Measurements from ENCODE around the gene SLC26A11.

SLC26A11 gene

DNA sequence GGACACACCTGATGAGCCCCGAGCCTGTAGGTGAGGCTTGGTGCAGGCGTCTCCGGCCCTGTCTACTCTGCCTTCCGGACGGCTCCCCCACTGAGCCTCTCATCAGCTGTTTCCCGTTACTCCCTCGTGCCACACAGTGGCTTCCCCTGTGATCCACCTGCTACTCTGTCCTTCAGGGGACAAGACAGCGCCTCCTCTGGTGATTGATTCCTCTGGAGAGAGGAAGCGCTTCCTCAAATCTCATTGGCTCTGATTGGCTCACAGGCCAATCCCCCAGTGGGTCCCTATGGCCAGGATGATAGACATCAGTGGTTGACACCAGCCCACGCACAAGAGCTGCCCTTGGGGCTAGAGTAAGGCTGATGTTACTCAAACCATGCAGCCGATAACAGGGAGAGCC is 64.4 kb downstream of the SLC26A11 start:
- Mint-ChIP-seq H3K4me3 (no peak overlapping the region), H3K36me3 (ENCODE audit: low read depth) (peaks cover 10% of the 10 kb centered on the region), H3K27me3 (ENCODE audit: low read depth) (no peaks in the 10 kb centered on the region), H3K27ac (no peak overlapping the region), H3K4me1 (peaks cover 10% of the 10 kb centered on the region), H3K9me3 (no peaks in the 10 kb centered on the region)
- TF ChIP-seq, protein P1, sequence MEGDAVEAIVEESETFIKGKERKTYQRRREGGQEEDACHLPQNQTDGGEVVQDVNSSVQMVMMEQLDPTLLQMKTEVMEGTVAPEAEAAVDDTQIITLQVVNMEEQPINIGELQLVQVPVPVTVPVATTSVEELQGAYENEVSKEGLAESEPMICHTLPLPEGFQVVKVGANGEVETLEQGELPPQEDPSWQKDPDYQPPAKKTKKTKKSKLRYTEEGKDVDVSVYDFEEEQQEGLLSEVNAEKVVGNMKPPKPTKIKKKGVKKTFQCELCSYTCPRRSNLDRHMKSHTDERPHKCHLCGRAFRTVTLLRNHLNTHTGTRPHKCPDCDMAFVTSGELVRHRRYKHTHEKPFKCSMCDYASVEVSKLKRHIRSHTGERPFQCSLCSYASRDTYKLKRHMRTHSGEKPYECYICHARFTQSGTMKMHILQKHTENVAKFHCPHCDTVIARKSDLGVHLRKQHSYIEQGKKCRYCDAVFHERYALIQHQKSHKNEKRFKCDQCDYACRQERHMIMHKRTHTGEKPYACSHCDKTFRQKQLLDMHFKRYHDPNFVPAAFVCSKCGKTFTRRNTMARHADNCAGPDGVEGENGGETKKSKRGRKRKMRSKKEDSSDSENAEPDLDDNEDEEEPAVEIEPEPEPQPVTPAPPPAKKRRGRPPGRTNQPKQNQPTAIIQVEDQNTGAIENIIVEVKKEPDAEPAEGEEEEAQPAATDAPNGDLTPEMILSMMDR (IDR thresholded peaks at IDR 0.05; ENCODE audit: unreplicated experiment in 3 of 3), result no peak

DNA sequence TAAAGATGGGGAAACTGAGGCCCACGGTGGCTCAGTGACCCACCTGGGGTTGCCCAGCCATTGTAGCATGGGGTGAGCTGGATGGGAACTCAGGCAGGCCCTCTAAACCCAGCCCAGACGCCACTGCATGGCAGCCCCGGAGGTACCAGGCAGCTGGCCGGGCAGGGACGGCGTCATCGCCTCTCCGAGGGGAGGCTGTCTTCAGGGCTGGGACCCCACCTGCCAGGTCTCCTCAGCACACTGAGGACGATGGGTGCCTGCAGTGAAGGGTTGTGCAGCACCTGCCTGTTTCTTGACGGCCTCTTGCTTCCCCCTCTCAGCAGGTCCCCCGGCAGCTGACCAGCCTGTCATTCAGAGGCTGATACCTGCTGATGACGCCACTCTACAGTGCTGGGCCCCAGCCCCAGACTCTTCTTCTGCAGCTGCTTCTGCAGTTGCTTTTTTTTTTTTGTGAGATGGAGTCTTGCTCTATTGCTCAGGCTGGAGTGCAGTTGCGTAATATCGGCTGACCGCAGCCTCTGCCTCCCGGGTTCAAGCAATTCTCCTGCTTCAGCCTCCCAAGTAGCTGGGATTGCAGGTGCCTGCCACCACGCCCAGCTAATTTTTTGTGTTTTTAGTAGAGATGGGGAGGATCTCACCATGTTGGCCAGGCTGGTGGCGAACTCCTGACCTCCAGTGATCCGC is 65.2 kb downstream of the SLC26A11 start:
- H3K36me3 Mint-ChIP-seq (ENCODE audit: low read depth), result peaks cover 13% of the 10 kb centered on the region
- H3K4me3 Mint-ChIP-seq, result no peak overlapping the region
- TF ChIP-seq, protein P1 (IDR thresholded peaks at IDR 0.05; ENCODE audit: unreplicated experiment in 3 of 3), result no peak
- peaks cover 5% of the 10 kb centered on the region for H3K4me1 Mint-ChIP-seq
- no peaks in the 10 kb centered on the region for H3K9me3 Mint-ChIP-seq
- no peak overlapping the region for H3K27ac Mint-ChIP-seq
- no peaks in the 10 kb centered on the region for H3K27me3 Mint-ChIP-seq (ENCODE audit: low read depth)

DNA sequence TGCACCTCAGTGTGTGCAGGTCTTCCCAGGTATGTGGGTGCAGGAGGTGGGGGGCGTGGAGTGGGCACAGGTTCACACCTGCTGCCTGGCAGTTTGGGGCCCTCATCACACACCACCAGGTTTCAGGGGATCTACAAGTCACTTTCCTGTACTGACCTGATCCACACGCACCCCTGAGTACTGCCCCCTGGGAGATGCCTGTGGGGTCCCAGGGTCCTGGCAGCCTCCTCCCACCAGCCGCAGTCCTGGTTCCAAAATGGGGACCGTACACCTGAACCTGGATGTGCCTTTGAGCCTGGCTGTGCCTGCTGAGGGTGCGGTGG is 66.4 kb downstream of the SLC26A11 start:
- no peaks in the 10 kb centered on the region for H3K9me3 Mint-ChIP-seq
- no peak overlapping the region for H3K27ac Mint-ChIP-seq
- H3K4me3 Mint-ChIP-seq, result no peak overlapping the region
- peaks cover 20% of the 10 kb centered on the region for H3K36me3 Mint-ChIP-seq (ENCODE audit: low read depth)
- H3K27me3 Mint-ChIP-seq (ENCODE audit: low read depth), result no peaks in the 10 kb centered on the region
- TF ChIP-seq, protein P1 (IDR thresholded peaks at IDR 0.05; ENCODE audit: unreplicated experiment in 3 of 3), result no peak
- H3K4me1 Mint-ChIP-seq, result peaks cover 5% of the 10 kb centered on the region

DNA sequence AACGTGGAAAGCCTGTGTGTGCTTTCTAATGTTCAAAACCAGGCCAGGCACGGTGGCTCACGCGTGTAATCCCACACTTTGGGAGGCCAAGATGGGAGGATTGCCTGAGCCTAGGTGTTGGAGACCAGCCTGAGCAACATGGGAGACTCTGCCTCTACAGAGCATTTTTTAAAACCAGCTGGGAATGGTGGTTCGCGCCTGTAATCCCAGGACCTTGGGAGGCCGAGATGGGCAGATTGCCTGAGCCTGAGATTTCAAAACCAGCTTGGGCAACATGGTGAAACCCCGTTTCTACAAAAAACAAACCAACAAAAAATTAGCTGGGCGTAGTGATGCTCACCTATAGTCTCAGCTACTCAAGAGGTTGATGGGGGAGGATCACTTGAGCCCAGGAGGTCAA is 66.8 kb downstream of the SLC26A11 start:
- H3K4me1 Mint-ChIP-seq, result peaks cover 5% of the 10 kb centered on the region
- H3K4me3 Mint-ChIP-seq, result no peak overlapping the region
- TF ChIP-seq, protein P1 (IDR thresholded peaks at IDR 0.05; ENCODE audit: unreplicated experiment in 3 of 3), result no peak
- no peaks in the 10 kb centered on the region for H3K9me3 Mint-ChIP-seq
- peaks cover 21% of the 10 kb centered on the region for H3K36me3 Mint-ChIP-seq (ENCODE audit: low read depth)
- H3K27me3 Mint-ChIP-seq (ENCODE audit: low read depth), result no peaks in the 10 kb centered on the region
- H3K27ac Mint-ChIP-seq, result no peak overlapping the region

DNA sequence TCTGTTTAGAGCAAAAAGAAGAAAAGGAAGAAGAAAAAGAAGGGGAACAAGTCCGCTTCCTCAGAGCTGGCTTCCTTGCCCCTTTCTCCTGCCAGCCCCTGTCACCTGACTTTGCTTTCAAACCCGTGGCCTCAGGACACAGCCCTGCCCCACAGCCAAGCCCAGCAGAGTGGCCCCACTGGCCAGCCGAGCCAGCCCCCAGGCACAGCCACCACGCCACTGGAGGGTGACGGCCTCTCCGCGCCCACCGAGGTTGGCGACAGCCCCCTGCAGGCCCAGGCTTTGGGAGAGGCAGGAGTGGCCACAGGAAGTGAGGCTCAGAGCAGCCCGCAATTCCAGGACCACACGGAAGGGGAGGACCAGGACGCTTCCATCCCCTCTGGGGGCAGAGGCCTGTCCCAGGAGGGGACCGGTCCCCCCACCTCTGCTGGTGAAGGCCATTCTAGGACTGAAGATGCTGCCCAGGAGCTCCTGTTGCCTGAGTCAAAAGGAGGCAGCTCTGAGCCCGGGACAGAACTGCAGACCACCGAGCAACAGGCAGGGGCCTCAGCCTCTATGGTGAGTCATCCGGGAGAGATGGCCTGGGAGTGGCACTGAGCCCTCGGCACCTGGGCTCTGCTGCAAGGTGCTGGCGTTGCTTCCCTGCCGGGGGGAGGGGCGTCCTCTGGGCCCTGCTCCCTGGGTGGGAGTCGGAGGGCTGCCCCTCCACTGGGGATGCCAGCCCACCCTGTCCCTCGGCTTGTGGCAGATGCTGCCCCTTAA is 67.8 kb downstream of the SLC26A11 start:
- H3K9me3 Mint-ChIP-seq, result no peaks in the 10 kb centered on the region
- H3K27ac Mint-ChIP-seq, result no peak overlapping the region
- peaks cover 21% of the 10 kb centered on the region for H3K36me3 Mint-ChIP-seq (ENCODE audit: low read depth)
- no peak overlapping the region for H3K4me3 Mint-ChIP-seq
- no peaks in the 10 kb centered on the region for H3K27me3 Mint-ChIP-seq (ENCODE audit: low read depth)
- H3K4me1 Mint-ChIP-seq, result peaks cover 5% of the 10 kb centered on the region
- TF ChIP-seq, protein P1 (IDR thresholded peaks at IDR 0.05; ENCODE audit: unreplicated experiment in 3 of 3), result no peak

DNA sequence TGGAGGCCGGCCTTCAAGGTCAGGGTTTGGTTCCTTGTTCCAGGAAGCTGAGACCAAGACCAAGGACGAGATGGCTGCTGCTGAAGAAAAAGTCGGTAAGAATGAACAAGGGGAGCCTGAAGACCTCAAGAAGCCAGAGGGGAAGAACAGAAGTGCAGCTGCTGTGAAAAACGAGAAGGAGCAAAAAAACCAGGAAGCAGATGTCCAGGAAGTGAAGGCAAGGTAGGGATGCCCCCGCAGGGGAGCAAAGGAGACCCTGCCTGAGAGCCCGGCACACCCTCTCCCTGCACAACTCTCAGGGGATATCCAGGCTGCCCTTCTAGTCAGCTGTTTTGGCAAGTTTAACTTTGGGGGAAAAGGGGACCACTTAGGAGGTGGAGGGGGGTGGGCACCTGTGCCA is 69.4 kb downstream of the SLC26A11 start:
- peaks cover 5% of the 10 kb centered on the region for H3K4me1 Mint-ChIP-seq

More for the DNA sequence above, 69.4 kb downstream of the SLC26A11 start:
- Mint-ChIP-seq H3K36me3 (ENCODE audit: low read depth) (peaks cover 28% of the 10 kb centered on the region), H3K27me3 (ENCODE audit: low read depth) (no peaks in the 10 kb centered on the region), H3K27ac (no peak overlapping the region), H3K9me3 (no peaks in the 10 kb centered on the region), H3K4me3 (no peak overlapping the region)
- TF ChIP-seq, protein P1 (IDR thresholded peaks at IDR 0.05; ENCODE audit: unreplicated experiment in 3 of 3), result no peak
